Germinal center (tissue), 1 donor: ENCODE data around the gene ZNF358.

Experiments
- DNase-seq: peaks from one replicate; pipeline ENCODE4 v3.0.0; 2012; ENCODE audit warnings: mixed read lengths, low spot score

Gene ZNF358

DNA sequence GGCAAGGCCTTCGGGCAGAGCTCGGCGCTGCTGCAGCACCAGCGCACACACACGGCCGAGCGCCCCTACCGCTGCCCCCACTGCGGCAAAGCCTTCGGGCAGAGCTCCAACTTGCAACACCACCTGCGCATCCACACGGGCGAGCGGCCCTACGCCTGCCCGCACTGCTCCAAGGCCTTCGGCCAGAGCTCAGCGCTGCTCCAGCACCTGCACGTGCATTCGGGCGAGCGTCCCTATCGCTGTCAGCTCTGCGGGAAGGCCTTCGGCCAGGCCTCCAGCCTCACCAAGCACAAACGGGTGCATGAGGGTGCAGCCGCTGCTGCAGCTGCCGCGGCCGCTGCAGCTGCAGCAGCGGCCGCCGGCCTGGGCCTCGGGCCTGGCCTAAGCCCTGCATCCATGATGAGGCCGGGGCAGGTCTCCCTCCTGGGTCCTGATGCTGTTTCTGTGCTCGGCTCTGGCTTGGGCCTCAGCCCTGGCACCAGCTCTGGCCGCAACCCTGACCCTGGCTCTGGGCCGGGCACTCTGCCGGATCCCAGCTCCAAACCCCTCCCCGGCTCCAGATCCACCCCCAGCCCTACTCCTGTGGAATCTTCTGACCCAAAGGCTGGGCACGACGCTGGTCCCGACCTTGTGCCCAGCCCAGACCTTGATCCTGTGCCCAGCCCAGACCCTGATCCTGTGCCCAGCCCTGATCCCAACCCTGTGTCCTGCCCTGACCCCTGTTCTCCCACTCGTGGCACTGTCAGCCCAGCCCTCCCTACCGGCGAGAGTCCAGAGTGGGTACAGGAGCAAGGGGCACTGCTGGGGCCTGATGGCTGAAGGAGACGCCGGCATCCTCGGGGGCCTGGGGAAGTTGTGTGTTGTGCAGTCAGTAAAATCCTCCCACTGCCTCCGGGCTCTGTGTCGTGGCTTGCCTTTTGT lies 4.5 kb downstream of the ZNF358 start:
- no peak for DNase-seq

DNA sequence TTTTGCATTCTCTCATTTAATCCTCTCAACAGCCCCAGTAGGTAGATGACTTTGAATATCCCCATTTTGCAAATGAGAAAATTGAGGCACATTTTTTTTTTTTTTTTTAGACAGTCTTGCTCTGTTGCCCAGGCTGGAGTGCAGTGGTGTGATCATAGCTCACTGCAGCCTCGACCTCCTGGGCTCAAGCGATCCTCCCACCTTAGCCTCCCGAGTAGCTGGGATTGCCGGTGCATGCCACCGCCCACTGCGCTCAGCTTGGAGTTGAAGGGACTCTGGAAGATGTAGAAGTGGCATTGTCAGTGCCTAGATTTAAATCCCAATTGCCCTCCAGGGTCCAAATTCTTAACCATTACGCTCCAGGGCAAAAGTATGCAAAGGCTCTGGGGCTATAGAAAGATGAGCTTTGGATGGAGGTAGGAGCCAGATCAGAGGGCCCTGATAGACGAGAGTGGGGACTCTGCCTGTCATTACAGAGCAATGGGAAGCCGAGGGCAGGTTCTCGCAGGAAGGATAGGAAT lies 5.7 kb downstream of the ZNF358 start:
- DNase-seq, result no peak

DNA sequence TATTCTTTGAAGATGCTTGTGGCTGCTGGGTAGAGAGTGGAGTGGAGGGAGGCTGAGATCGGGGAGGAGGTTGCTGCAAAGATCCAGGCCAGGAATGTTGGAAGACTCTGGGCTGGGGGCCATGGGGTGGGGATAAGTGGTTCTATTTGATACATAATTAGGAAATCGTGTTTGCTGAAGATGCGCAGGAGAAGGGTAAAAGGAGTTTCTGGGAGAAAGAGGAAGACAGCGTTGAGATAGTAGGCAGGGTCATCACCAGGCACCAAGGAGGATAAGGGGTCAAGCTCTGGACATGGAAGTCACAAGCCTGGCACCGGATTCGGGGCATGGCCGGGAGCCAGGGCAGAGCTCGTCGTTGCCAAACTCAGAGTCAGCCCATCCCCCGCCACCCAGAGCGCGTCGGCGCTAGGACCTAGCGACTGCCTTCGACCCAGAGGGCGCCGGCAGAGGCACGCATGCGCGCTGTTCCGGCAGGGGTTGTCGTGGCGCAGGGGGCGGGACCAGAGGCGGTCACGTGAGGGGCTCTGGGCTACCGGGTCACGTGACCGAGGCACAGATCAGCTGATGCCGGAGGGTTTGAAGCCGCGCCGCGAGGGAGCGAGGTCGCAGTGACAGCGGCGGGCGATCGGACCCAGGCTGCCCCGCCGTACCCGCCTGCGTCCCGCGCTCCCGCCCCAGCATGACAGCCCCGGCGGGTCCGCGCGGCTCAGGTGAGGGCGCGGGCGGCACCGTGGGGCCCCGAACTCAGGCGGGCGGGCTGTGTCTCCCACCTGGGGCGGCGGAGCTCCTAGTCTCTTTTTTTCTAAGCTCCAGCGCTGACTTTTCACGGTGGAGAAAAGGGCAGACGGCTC lies 6.4 kb downstream of the ZNF358 start, which contains the start of gene MCOLN1:
TSS of gene MCOLN1 (plus strand) at position 553 of the 851 bp plus-strand sequence. CDS start at position 680, 127 bp downstream.
- peak; percentile 100 for DNase-seq

DNA sequence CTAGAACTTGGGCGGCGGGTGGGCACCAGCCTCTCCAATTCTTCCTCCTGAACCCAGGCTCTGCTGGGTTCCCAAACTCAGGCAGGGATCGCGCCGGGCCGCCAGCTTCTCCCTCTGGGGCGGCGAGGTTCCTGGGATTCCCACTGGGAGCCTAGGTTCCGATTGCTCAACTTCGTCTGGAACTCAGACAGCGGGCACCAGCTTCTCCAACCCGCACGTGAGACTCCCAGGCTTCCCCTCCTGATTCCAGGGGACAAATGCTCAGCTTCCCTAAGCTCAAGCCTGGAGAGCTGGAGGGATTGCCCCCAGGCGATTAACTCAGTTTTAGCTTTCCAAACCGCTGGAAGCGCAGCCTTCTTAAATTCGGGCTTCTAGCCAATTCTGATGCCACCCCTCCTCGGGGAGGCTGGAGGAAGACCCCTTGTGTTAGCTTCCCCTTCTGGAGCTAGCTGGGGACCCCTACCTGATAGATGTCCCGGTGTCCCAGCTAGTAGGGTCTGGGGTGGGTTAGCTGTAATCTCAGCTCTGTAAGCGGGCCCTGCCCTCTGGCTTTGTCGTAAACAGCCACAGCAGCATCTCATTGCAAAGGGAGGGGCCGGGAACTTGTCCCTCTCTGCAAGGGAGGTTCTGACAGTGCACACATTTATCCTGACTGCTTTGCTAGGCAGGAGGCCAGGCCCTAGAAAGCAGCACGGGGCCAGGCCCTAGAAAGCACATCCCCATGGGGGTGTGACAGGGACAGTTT lies 7.2 kb downstream of the ZNF358 start:
- no peak for DNase-seq

- DNase-seq, result no peak
These were observed 8.6 kb downstream of the ZNF358 start for GRCh38 chr19:7524523-7524922.

- no peak for DNase-seq
These were observed 9.3 kb downstream of the ZNF358 start for GRCh38 chr19:7524992-7525739.

DNA sequence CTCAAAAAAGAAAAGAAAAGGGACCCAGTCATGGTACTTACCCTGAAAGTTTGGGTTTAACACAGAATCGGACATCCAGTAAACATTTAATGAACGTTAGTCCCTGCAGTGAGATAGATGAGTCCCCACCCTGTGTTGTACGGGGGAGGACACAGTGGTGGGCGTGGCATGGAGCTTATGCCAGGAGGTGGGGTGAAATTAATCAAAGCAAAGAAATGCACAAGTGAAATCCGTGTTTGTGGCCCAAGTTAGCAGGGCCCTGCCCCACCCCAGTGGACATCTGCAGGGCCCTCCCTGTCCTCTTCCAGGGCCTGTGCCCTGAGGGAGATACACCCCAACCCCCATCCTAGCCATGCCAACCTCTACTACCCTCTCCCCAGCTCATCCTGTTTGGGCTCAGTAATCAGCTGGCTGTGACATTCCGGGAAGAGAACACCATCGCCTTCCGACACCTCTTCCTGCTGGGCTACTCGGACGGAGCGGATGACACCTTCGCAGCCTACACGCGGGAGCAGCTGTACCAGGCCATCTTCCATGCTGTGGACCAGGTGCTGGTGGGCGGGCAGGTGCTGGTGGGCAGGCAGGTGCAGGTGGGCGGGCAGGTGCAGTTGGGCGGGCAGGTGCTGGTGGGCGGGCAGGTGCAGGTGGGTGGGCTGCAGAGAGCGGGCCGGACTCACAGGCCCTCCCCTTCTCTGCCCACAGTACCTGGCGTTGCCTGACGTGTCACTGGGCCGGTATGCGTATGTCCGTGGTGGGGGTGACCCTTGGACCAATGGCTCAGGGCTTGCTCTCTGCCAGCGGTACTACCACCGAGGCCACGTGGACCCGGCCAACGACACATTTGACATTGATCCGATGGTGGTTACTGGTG lies 10.4 kb downstream of the ZNF358 start:
- DNase-seq, result no peak

DNA sequence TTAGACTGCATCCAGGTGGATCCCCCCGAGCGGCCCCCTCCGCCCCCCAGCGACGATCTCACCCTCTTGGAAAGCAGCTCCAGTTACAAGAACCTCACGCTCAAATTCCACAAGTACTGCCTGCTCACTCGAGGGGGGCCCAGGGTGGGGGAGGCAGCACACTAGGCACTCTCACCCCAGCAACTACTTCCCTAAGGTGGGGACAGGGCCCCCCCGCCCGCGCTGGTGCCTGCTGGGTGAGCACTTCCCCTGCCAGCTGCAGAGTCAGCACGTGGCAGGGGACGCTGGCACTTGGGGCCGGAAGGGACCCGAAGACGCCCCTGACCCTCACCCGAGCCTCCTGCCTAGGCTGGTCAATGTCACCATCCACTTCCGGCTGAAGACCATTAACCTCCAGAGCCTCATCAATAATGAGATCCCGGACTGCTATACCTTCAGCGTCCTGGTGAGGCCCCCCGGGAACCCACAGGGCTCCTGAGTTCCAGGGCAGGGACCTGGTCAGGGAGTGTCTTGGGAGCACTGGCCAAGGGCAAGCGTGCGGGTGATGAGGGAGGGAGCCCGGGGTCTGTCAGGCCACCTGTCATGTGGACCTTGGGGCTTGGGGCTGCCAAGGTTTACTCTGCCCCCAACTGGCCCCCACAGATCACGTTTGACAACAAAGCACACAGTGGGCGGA lies 11.8 kb downstream of the ZNF358 start:
- no peak for DNase-seq

DNA sequence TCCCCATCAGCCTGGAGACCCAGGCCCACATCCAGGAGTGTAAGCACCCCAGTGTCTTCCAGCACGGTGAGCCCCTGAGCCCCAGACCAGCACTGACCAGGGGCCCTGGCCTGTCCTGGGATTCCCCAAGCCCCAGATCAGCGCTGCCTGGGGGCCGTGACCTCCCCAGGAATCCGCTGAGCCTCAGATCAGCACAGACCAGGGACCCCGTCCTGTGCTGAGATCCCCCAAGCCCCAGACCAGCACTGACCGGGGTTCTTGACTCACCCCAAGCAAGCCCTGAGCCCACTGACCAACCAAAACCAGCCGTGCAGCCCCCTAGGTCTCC lies 12.3 kb downstream of the ZNF358 start:
- no peak for DNase-seq

DNA sequence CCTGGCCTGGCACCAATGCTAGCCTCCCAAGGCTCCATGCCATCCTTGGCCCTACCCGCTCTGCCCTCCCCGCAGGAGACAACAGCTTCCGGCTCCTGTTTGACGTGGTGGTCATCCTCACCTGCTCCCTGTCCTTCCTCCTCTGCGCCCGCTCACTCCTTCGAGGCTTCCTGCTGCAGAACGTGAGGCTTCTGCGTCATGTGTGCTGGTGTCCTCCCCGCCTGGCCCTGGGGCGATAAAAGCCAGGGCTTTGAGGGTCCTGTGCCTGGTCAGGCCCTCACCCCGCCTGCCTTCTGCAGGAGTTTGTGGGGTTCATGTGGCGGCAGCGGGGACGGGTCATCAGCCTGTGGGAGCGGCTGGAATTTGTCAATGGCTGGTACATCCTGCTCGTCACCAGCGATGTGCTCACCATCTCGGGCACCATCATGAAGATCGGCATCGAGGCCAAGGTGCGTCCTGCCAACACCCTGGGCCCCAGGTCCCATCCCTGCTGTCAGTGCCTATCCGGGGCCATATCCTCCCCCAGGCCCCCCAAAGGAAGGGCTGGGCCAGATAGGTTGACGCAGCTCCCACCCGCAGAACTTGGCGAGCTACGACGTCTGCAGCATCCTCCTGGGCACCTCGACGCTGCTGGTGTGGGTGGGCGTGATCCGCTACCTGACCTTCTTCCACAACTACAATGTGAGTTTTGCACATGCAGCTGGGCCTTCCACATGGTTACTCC lies 12.8 kb downstream of the ZNF358 start:
- DNase-seq, result no peak

GRCh38 chr19:7529246-7529600 lies 13.3 kb downstream of the ZNF358 start:
- no peak for DNase-seq

DNA sequence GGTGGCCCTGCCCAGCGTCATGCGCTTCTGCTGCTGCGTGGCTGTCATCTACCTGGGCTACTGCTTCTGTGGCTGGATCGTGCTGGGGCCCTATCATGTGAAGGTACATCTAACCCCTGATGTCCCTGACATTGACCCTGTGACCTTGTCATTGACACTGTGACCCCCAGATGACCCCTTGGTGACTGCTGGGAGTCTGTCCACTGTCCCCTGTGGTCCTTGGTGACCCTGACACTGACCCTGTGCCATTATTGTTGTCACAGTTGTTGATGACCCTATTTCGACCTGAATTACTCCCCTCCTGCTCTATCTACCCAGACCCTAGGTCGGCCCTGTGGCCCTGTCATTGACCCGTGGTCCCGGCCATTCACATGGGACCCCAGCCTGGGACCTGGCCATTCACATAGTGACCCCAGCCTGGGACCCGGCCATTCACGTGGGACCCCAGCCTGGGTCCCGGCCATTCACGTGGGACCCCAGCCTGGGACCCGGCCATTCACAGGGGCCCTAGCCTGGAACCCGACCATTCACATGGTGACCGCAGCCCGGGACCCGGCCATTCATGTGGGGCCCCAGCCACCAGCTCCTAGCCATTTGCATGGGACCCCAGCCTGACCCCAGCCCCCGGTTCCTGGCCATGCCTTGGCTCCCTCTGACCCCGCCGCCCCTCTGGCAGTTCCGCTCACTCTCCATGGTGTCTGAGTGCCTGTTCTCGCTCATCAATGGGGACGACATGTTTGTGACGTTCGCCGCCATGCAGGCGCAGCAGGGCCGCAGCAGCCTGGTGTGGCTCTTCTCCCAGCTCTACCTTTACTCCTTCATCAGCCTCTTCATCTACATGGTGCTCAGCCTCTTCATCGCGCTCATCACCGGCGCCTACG lies 13.9 kb downstream of the ZNF358 start:
- DNase-seq, result no peak

GRCh38 chr19:7533281-7533885 lies 17.5 kb downstream of the ZNF358 start:
- DNase-seq, result no peak

DNA sequence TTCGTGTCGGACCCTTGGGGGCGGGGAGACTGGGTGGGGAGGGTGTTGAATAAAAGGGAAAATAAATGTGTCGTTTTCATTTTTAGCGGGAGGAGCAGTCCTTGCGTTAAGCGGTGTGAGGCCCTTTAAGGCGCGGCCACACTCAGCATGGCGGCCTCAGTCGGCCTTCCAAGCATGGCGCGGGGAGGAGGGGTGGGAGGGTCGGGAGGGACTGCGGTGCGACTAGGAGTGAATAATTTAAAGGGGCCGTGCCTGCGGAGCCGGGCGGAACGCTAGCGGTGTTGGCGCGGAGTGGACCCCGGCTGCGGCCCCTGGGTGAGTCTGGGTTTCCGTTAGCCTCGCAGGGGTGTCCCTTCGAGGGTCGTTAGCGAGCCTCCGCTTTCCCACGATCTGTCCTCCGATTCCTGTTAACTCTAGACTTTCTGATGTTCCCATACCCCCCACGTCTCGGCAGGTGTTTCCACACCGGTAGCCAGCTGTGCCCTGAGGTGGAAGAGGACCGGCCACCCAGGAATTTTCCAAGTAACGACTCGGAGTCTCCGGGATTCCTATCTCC lies 18.1 kb downstream of the ZNF358 start:
- DNase-seq, result peak; percentile 91

DNA sequence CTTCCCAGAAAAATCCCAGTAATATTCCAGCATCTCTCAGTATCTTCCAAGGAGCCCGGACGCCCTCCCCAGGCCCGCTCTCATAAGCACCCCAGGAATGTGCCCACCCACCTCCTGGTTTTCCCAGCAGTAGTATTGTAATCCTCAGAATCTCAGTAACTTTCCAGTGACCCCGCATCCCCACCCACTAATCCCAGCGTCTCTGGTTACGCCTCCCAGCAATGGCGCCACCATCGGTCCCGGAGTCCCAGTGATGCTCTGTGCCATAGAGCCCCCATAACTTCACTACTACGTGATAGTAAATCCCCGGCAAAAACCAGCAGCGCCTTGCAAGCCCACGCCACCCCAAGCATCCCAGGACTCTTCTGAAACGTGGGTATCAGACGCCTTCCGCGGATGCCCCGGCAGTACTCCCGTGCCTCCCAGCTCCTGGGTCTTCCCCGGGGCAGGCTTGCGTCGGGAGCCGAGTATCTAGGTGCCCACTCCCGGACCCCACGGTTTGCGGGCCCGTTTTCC lies 18.7 kb downstream of the ZNF358 start:
- DNase-seq, result peak; percentile 53

- DNase-seq, result peak; percentile 95
These were observed 19.4 kb downstream of the ZNF358 start, which contains the start of gene PNPLA6 for GRCh38 chr19:7535047-7535997. Gene PNPLA6 (plus strand): TSS chr19:7535717. CDS start chr19:7535789, 72 bp downstream.
